H1 (cell line): ENCODE results near the gene PARP15. TPM values are rescaled to one million over a fixed set of nuclear protein-coding genes. Genes with fewer than 3 reads are reported as not detected.
"Not testable (repeated sequence)": the region's sequence is repeated elsewhere in the genome, so short reads cannot be mapped to it uniquely, and the experiment has no call there.

Source experiments
- CTCF ChIA-PET: fragments of 300-600 bp; sonication (Branson Sonifier 250); formaldehyde crosslinking; loops from one replicate; lab custom pipeline; 2021; ENCODE audit not compliant: partially characterized antibody; lab: Charles Lee
- POLR2A ChIA-PET: fragments of 300-600 bp; sonication (Branson Sonifier 250); formaldehyde crosslinking; loops from one replicate; lab custom pipeline; 2021; ENCODE audit warnings: inconsistent platforms; ENCODE audit not compliant: partially characterized antibody; lab: Charles Lee
- DNase-seq, 2 experiments: peaks; one replicate each; pipeline versions ENCODE4 v3.0.0 to v3.0.0-alpha.2; 2010 to 2022; ENCODE audit warnings: low spot score in 2 of 2, low read depth in 1 of 2, mixed read lengths in 1 of 2
- FAIRE-seq: peaks from 2 replicates; lab custom pipeline; 2011; peaks lifted over from hg19 to GRCh38; lab: Jason Lieb, UNC
- H2AFZ ChIP-seq: 2 replicates; pipeline ENCODE4 v1.8.1; 2012; ENCODE audit warnings: low read length, inconsistent platforms
- H2AK5ac ChIP-seq: 2 replicates; pipeline ENCODE4 v1.6.1; 2013; ENCODE audit warnings: low read depth, low read length
- H2BK120ac ChIP-seq: replicated peaks from 2 replicates; pipeline ENCODE3; 2013; ENCODE audit warnings: low read depth, low read length, inconsistent platforms
- H2BK12ac ChIP-seq: 2 replicates; pipeline ENCODE4 v1.6.1; 2013; ENCODE audit warnings: low read depth, low read length
- H2BK15ac ChIP-seq: 2 replicates; pipeline ENCODE4 v1.6.1; 2013; ENCODE audit warnings: low read length
- H2BK20ac ChIP-seq: 2 replicates; pipeline ENCODE4 v1.6.1; 2013; ENCODE audit warnings: low read length
- H2BK5ac ChIP-seq: 2 replicates; pipeline ENCODE4 v1.6.1; 2013; ENCODE audit warnings: low read depth, low read length
- H3K14ac ChIP-seq: 2 replicates; pipeline ENCODE4 v1.6.1; 2013; ENCODE audit warnings: inconsistent platforms; ENCODE audit not compliant: insufficient read length
- H3K18ac ChIP-seq: 2 replicates; pipeline ENCODE4 v1.6.1; 2013; ENCODE audit warnings: low read length; ENCODE audit errors: extremely low read depth
- H3K23ac ChIP-seq: 2 replicates; pipeline ENCODE4 v1.6.1; 2013; ENCODE audit warnings: inconsistent platforms; ENCODE audit not compliant: insufficient read length
- H3K23me2 ChIP-seq: 2 replicates; pipeline ENCODE4 v1.6.1; 2013; ENCODE audit warnings: low read depth, low read length
- H3K27ac ChIP-seq: 2 replicates; pipeline ENCODE4 v1.6.1; 2011; ENCODE audit warnings: low read depth, low read length, inconsistent platforms
- H3K27me3 ChIP-seq, 4 experiments: replicated peaks in 1 of 4; 1 replicate in 1 of 4; 2 replicates in 3 of 4; pipeline versions ENCODE4 v1.6.1 to v1.8.1; 2011 to 2013; ENCODE audit warnings: low read length in 3 of 4, mild to moderate bottlenecking in 3 of 4, inconsistent platforms in 2 of 4, mixed read lengths in 2 of 4, moderate library complexity in 1 of 4; ENCODE audit not compliant: control insufficient read depth in 3 of 4, insufficient read depth in 3 of 4; ENCODE audit errors: extremely low read depth in 1 of 4
- H3K36me3 ChIP-seq, 4 experiments: 2 replicates each; pipeline versions ENCODE4 v1.6.1 to v1.8.1; 2011 to 2013; ENCODE audit warnings: mild to moderate bottlenecking in 4 of 4, low read length in 3 of 4, moderate library complexity in 2 of 4, control low read depth in 1 of 4, inconsistent platforms in 1 of 4; ENCODE audit not compliant: insufficient read depth in 4 of 4, control insufficient read depth in 2 of 4
- H3K4ac ChIP-seq: replicated peaks from 2 replicates; pipeline ENCODE3; 2013; ENCODE audit warnings: low read length, low read depth, mixed read lengths, inconsistent platforms; ENCODE audit not compliant: insufficient read length
- H3K4me1 ChIP-seq, 4 experiments: replicated peaks in 1 of 4; 1 replicate in 1 of 4; 2 replicates in 3 of 4; pipeline versions ENCODE4 v1.6.1 to v1.8.1; 2011 to 2013; ENCODE audit warnings: low read length in 3 of 4, inconsistent platforms in 2 of 4, mixed read lengths in 1 of 4; ENCODE audit not compliant: insufficient read depth in 4 of 4, control insufficient read depth in 3 of 4
- H3K4me2 ChIP-seq, 2 experiments: 2 replicates each; pipeline versions ENCODE4 v1.6.1 to v1.8.1; 2011 to 2013; ENCODE audit warnings: low read depth in 2 of 2, low read length in 2 of 2, control low read depth in 1 of 2, inconsistent platforms in 1 of 2, mild to moderate bottlenecking in 1 of 2; ENCODE audit not compliant: insufficient read depth in 1 of 2
- H3K4me3 ChIP-seq, 4 experiments: fragments of 200-600, 300-600 bp in 1 of 4; sonication (generic), shearing (Covaris generic), sonication (Bioruptor Twin) in 1 of 4; 2 replicates each; pipeline versions ENCODE4 v1.5.1 to v1.8.1; 2011 to 2016; ENCODE audit warnings: low read length in 4 of 4, low read depth in 3 of 4, control low read depth in 2 of 4, inconsistent platforms in 2 of 4, mild to moderate bottlenecking in 2 of 4, mixed read lengths in 1 of 4, moderate library complexity in 1 of 4; ENCODE audit not compliant: insufficient read depth in 2 of 4; ENCODE audit errors: extremely low read depth in 1 of 4
- H3K56ac ChIP-seq: replicated peaks from 2 replicates; pipeline ENCODE3; 2013; ENCODE audit warnings: low read depth, mild to moderate bottlenecking, mixed read lengths, low read length, inconsistent platforms; ENCODE audit not compliant: insufficient read length
- H3K79me1 ChIP-seq: 2 replicates; pipeline ENCODE4 v1.6.1; 2013; ENCODE audit warnings: low read depth, low read length, control low read depth
- H3K79me2 ChIP-seq, 2 experiments: 2 replicates each; pipeline versions ENCODE4 v1.6.1 to v1.8.1; 2012 to 2013; ENCODE audit warnings: low read length in 2 of 2, mild to moderate bottlenecking in 2 of 2, inconsistent platforms in 1 of 2; ENCODE audit not compliant: insufficient read depth in 2 of 2, control insufficient read depth in 1 of 2
- H3K9ac ChIP-seq, 4 experiments: replicated peaks in 1 of 4; 1 replicate in 1 of 4; 2 replicates in 3 of 4; pipeline versions ENCODE4 v1.6.1 to v1.8.1; 2011 to 2013; ENCODE audit warnings: low read depth in 3 of 4, low read length in 3 of 4, control low read depth in 2 of 4, mild to moderate bottlenecking in 2 of 4, moderate library complexity in 2 of 4, inconsistent platforms in 1 of 4; ENCODE audit errors: extremely low read depth in 1 of 4
- H3K9me3 ChIP-seq, 2 experiments: 2 replicates each; pipeline versions ENCODE4 v1.6.1 to v1.8.1; 2012 to 2013; ENCODE audit warnings: mild to moderate bottlenecking in 2 of 2, moderate library complexity in 2 of 2, control low read depth in 1 of 2, inconsistent platforms in 1 of 2, low read depth in 1 of 2, low read length in 1 of 2, mixed read lengths in 1 of 2; ENCODE audit not compliant: insufficient read depth in 2 of 2
- H4K20me1 ChIP-seq, 2 experiments: replicated peaks in 1 of 2; 2 replicates each; pipeline versions ENCODE3 to v1.8.1; 2011 to 2013; ENCODE audit warnings: inconsistent platforms in 2 of 2, low read length in 2 of 2, mild to moderate bottlenecking in 1 of 2; ENCODE audit not compliant: insufficient read depth in 2 of 2, control insufficient read depth in 1 of 2
- H4K5ac ChIP-seq: 2 replicates; pipeline ENCODE4 v1.6.1; 2013; ENCODE audit warnings: low read length, low read depth, mixed read lengths, inconsistent platforms; ENCODE audit not compliant: insufficient read length
- H4K8ac ChIP-seq: 2 replicates; pipeline ENCODE4 v1.8.0; 2013; ENCODE audit warnings: mild to moderate bottlenecking, moderate library complexity, low read length, inconsistent platforms; ENCODE audit not compliant: insufficient read depth; ENCODE audit errors: extremely low read depth
- H4K91ac ChIP-seq: replicated peaks from 2 replicates; pipeline ENCODE3; 2013; ENCODE audit warnings: low read length, mixed read lengths, inconsistent platforms; ENCODE audit not compliant: insufficient read length
- BACH1 ChIP-seq: IDR thresholded peaks from 2 replicates; pipeline ENCODE4 v1.6.1; 2012; ENCODE audit warnings: low read length, improper control_type of control experiment
- CTBP2 ChIP-seq: IDR thresholded peaks from 2 replicates; pipeline ENCODE4 v1.7.0; 2011; ENCODE audit warnings: borderline replicate concordance, mild to moderate bottlenecking, moderate library complexity, mixed read lengths, low read length; ENCODE audit not compliant: insufficient read depth, insufficient read length
- CTCF ChIP-seq, 3 experiments: IDR thresholded peaks; 1 replicate in 2 of 3; 2 replicates in 1 of 3; pipeline versions ENCODE4 v1.5.1 to v1.6.1; 2011; ENCODE audit warnings: low read length in 3 of 3, mild to moderate bottlenecking in 3 of 3, inconsistent platforms in 2 of 3, low read depth in 1 of 3, moderate library complexity in 1 of 3; ENCODE audit not compliant: insufficient read depth in 1 of 3; ENCODE audit errors: control extremely low read depth in 1 of 3
- JUND ChIP-seq: IDR thresholded peaks from 2 replicates; pipeline ENCODE4 v1.6.1; 2011; ENCODE audit warnings: mild to moderate bottlenecking, improper control_type of control experiment, low read length
- PHF8 ChIP-seq: fragments of 200-600 bp; sonication (generic); conservative IDR thresholded peaks from 2 replicates; pipeline ENCODE4 v1.7.1; 2012; ENCODE audit warnings: low read depth, mild to moderate bottlenecking, inconsistent platforms, low read length, moderate library complexity
- SP1 ChIP-seq: IDR thresholded peaks from 2 replicates; pipeline ENCODE4 v1.6.1; 2011; ENCODE audit warnings: low read depth, low read length
- TEAD4 ChIP-seq: IDR thresholded peaks from 2 replicates; pipeline ENCODE4 v1.6.1; 2012; ENCODE audit warnings: low read depth, low read length, inconsistent platforms, mixed read lengths
- WGBS, 2 experiments: shearing (Covaris generic) in 1 of 2; methylation state at CpG; one replicate each; pipeline versions ENCODE4 v1.1.6 to v1.1.7; 2013 to 2015; ENCODE audit warnings: low lambda C conversion rate in 2 of 2, mixed read lengths in 2 of 2, inconsistent platforms in 1 of 2, low coverage in 1 of 2, missing lambda C conversion rate in 1 of 2; ENCODE audit not compliant: insufficient replicate concordance in 2 of 2, insufficient coverage in 1 of 2, insufficient read length in 1 of 2; ENCODE audit errors: extremely low coverage in 1 of 2, missing lambda C conversion rate in 1 of 2; 5-methylcytosine and 5-hydroxymethylcytosine counted together
- polyA plus RNA-seq, 7 experiments: library from polyadenylated mRNA; depleted of rRNA in 3 of 7; stranded (reverse) in 5 of 7; unstranded in 2 of 7; fragments of >200 nt in 5 of 7; fragments of 200-250 nt in 2 of 7; gene quantifications; 1 replicate in 5 of 7; 2 replicates in 1 of 7; 4 replicates in 1 of 7; pipeline versions ENCODE4 v1.2.1 to v1.2.3, GENCODE V29; 2011 to 2013; ENCODE audit warnings: missing spikeins in 2 of 7, mixed read lengths in 2 of 7
- total RNA-seq: library from RNA; stranded (reverse); fragmentation: NEBNext Ultra II Directional; extraction: Animal tissue kit (Norgen Biotek cat#: 25700); gene quantifications from 2 replicates; pipeline ENCODE4 v1.2.1, GENCODE V29; 2021

The PARP15 gene
- total and polyA plus RNA-seq, 2 of the 8 experiments (the other 6 are each of a cell fraction or from before 2014, with no cell fraction given), result 0.37 to 0.45 TPM

GRCh38 chr3:122681974-122682409, 104.5 kb downstream of the PARP15 start (continued):
- TF ChIP-seq PHF8 (no peak), BACH1 (no peak), CTCF (IDR thresholded peaks at IDR 0.05; ENCODE audit: control extremely low read depth in 1 of 3, insufficient read depth in 1 of 3, low read depth in 1 of 3, low read length in 3 of 3) (no peak), JUND (no peak), SP1 (no peak), CTBP2 (no peak), TEAD4 (no peak)

GRCh38 chr3:122682778-122683411, 105.4 kb downstream of the PARP15 start:
- H3K4me3 ChIP-seq, H3K14ac ChIP-seq, DNase-seq, H2AK5ac ChIP-seq, H3K4me2 ChIP-seq, H3K79me2 ChIP-seq, H3K9ac ChIP-seq, FAIRE-seq, H2AFZ ChIP-seq, H3K23ac ChIP-seq, H4K20me1 ChIP-seq, H2BK20ac ChIP-seq, H4K8ac ChIP-seq, POLR2A ChIA-PET, H3K56ac ChIP-seq, H3K27me3 ChIP-seq, H3K9me3 ChIP-seq, H3K4ac ChIP-seq, H2BK15ac ChIP-seq, H3K79me1 ChIP-seq, H2BK12ac ChIP-seq, H3K18ac ChIP-seq, H4K5ac ChIP-seq, H2BK5ac ChIP-seq, H4K91ac ChIP-seq, H2BK120ac ChIP-seq, H3K27ac ChIP-seq, H3K23me2 ChIP-seq: not testable (repeated sequence)
- Histone ChIP-seq H3K4me1 (peaks cover 6 to 12% (median 9%) of the 10 kb centered on the region in 4 experiments; a peak in 6 of 7 replicates), H3K36me3 (peaks cover 0 to 13% (median 5%) of the 10 kb centered on the region in 4 experiments; a peak in 4 of 8 replicates)
- CTCF ChIA-PET, result interaction anchor here (0.9 to 1.8 kb wide), 3 partner anchors 12 to 290 kb away, joined by 4 read pairs; no protein-coding TSS in a partner anchor
- WGBS, 2 experiments, result 91% methylated on average over 11 of the region's 11 CpGs; no CpG with 5 or more reads in 1 of the 2 experiments
